Measurements from ENCODE around the gene SOD1. TPM values are rescaled to one million over a fixed set of nuclear protein-coding genes. Genes with fewer than 3 reads are reported as not detected.

Gene SOD1
- polyA plus RNA-seq (2013, experiment 1 of 2), result 203 TPM
- polyA plus RNA-seq (2013, experiment 2 of 2), result 206 TPM

DNA sequence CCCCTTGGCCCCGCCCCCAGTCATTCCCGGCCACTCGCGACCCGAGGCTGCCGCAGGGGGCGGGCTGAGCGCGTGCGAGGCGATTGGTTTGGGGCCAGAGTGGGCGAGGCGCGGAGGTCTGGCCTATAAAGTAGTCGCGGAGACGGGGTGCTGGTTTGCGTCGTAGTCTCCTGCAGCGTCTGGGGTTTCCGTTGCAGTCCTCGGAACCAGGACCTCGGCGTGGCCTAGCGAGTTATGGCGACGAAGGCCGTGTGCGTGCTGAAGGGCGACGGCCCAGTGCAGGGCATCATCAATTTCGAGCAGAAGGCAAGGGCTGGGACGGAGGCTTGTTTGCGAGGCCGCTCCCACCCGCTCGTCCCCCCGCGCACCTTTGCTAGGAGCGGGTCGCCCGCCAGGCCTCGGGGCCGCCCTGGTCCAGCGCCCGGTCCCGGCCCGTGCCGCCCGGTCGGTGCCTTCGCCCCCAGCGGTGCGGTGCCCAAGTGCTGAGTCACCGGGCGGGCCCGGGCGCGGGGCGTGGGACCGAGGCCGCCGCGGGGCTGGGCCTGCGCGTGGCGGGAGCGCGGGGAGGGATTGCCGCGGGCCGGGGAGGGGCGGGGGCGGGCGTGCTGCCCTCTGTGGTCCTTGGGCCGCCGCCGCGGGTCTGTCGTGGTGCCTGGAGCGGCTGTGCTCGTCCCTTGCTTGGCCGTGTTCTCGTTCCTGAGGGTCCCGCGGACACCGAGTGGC is at the start of gene SOD1:
TSS of gene SOD1 (plus strand) at position 158 of the 723 bp plus-strand sequence. CDS start at position 235, 77 bp downstream.
- Histone ChIP-seq H2BK15ac (ENCODE audit: low read length) (peak within 1 kb of the TSS; percentile 67), H2AFZ (ENCODE audit: low read length) (peak within 1 kb of the TSS; percentile 89), H3K9me3 (replicated peaks in 1 of 2; ENCODE audit: control insufficient read depth in 2 of 2, insufficient read depth in 1 of 2, low read depth in 1 of 2, low read length in 2 of 2) (peaks cover 0 to 8% of the 10 kb centered on the region in 2 donors), H3K23ac (ENCODE audit: low read depth, low read length, poor library complexity) (peak within 1 kb of the TSS; percentile 100), H3K4me1 (ENCODE audit: control insufficient read depth in 2 of 2, insufficient read depth in 1 of 2, low read depth in 1 of 2, low read length in 2 of 2) (peaks cover 0 to 3% of the 10 kb centered on the region in 2 donors), H3K79me1 (ENCODE audit: low read depth, low read length) (peaks cover 3% of the 10 kb centered on the region), H3K9ac (ENCODE audit: low read depth, low read length, poor library complexity) (peak within 1 kb of the TSS; percentile 100), H3K4me2 (ENCODE audit: insufficient read depth, low read length, poor library complexity, severe bottlenecking) (peak within 1 kb of the TSS; percentile 98), H3K4me3 (ENCODE audit: low read length in 2 of 2) (peak within 1 kb of the TSS; percentile 91 to 97), H2BK120ac (ENCODE audit: low read depth, low read length) (no peak within 1 kb of the TSS), H3K27me3 (ENCODE audit: control insufficient read depth in 3 of 3, insufficient read depth in 3 of 3, low read depth in 1 of 3, low read length in 3 of 3) (no peaks in the 10 kb centered on the region), H2BK12ac (ENCODE audit: low read length) (peak within 1 kb of the TSS; percentile 97), H3K18ac (ENCODE audit: low read length) (peak within 1 kb of the TSS; percentile 99), H2AK5ac (ENCODE audit: low read depth, low read length) (peak within 1 kb of the TSS; percentile 75), H3K27ac (replicated peaks; ENCODE audit: low read length) (peak within 1 kb of the TSS; percentile 66), H3K4ac (ENCODE audit: low read length) (no peak within 1 kb of the TSS), H4K91ac (ENCODE audit: low read depth, low read length, poor library complexity) (no peak within 1 kb of the TSS), H3K36me3 (replicated peaks in 1 of 2; ENCODE audit: control insufficient read depth in 2 of 2, insufficient read depth in 2 of 2, low read length in 2 of 2) (peaks cover 6 to 25% of the 10 kb centered on the region in 2 donors), H3K14ac (ENCODE audit: low read length) (peak within 1 kb of the TSS; percentile 99), H4K8ac (ENCODE audit: low read depth, low read length) (no peak within 1 kb of the TSS), H2BK5ac (ENCODE audit: low read length) (no peak within 1 kb of the TSS)
- DNase-seq (ENCODE audit: low spot score), result peak; percentile 84
- WGBS, 2 donors (ENCODE audit: extremely low coverage in 2 of 2, insufficient read length in 2 of 2, insufficient replicate concordance in 1 of 2), result no CpG with 5 or more reads among the region's 87 CpGs

DNA sequence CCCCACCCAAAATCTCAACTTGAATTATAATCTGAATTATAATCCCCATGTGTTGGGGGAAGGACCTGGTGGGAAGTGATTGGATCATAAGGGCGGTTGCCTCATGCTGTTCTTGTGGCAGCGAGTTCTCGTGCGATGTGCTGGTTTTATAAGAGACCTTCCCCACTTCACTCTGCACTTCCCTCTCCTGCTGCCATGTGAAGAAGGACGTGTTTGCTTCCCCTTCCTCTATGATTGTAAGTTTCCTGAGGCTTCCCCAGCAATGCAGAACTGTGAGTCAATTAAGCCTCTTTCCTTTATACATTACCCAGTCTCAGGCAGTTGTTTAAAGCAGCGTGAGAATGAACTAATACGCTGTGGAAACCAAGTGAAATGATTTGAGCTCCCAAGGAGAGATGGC is 48.0 kb upstream of the SOD1 start:
- Histone ChIP-seq H2BK12ac (ENCODE audit: low read length) (no peak overlapping the region), H4K8ac (ENCODE audit: low read depth, low read length) (no peak overlapping the region)
- no CpG with 5 or more reads among the region's 7 CpGs for WGBS, 2 donors (ENCODE audit: extremely low coverage in 2 of 2, insufficient read length in 2 of 2, insufficient replicate concordance in 1 of 2)

DNA sequence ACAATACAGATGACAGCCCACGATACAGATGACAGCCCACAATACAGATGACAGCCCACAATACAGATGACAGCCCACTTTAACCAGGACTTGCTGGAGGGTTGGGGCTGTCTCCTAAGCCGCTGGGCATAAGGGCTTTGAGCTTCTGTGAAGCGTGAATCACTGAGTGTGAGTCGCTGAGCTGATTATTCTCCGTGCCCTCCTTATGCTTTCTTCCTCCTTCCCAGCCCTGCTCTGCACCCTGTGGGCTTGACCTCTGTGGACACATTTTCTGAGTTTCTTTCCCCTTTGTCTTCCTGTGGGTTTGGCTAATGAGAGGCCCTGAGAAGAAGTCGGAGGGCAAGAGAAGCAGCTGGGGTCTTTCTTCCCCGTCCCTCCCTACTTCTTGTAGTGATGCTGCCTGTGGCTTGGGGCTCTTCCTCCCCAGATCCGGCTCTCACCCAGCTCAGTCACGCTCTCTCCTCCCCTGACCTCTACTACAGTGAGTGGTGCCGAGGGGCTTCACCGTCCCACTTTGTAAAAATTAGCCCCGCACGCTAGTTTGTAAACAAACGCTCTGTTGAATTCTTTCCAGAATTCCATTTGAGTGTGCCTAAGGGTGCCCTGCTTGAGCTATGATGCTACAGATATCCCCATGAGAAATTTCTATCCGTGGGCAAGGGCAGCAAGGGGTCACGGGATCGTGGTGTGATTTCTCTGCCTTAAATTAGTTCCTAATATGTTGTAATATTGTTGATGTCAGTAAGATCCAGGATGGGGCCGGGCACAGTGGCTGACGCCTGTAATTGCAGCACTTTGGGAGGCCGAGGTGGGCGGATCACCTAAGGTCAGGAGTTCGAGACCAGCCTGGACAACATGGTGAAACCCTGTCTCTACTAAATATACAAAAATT is 46.4 kb upstream of the SOD1 start:
- Histone ChIP-seq H2BK5ac (ENCODE audit: low read length) (no peak overlapping the region), H3K9ac (ENCODE audit: low read depth, low read length, poor library complexity) (no peak overlapping the region), H4K8ac (ENCODE audit: low read depth, low read length) (no peak overlapping the region), H2BK12ac (ENCODE audit: low read length) (no peak overlapping the region), H3K79me1 (ENCODE audit: low read depth, low read length) (no peaks in the 10 kb centered on the region), H2BK120ac (ENCODE audit: low read depth, low read length) (no peak overlapping the region), H3K23ac (ENCODE audit: low read depth, low read length, poor library complexity) (no peak overlapping the region), H3K18ac (ENCODE audit: low read length) (no peak overlapping the region), H3K27ac (replicated peaks; ENCODE audit: low read length) (peak overlapping the region; percentile 61), H2AFZ (ENCODE audit: low read length) (peak overlapping the region; percentile 92), H3K4me1 (ENCODE audit: control insufficient read depth in 2 of 2, insufficient read depth in 1 of 2, low read depth in 1 of 2, low read length in 2 of 2) (peaks cover 4 to 6% of the 10 kb centered on the region in 2 donors), H3K9me3 (replicated peaks in 1 of 2; ENCODE audit: control insufficient read depth in 2 of 2, insufficient read depth in 1 of 2, low read depth in 1 of 2, low read length in 2 of 2) (peaks cover 0 to 3% of the 10 kb centered on the region in 2 donors), H2BK15ac (ENCODE audit: low read length) (no peak overlapping the region), H2AK5ac (ENCODE audit: low read depth, low read length) (no peak overlapping the region), H3K27me3 (ENCODE audit: control insufficient read depth in 3 of 3, insufficient read depth in 3 of 3, low read depth in 1 of 3, low read length in 3 of 3) (no peaks in the 10 kb centered on the region), H3K4me3 (ENCODE audit: low read length in 2 of 2) (peak overlapping the region in 1 of 2 donors; percentile 25), H3K14ac (ENCODE audit: low read length) (no peak overlapping the region), H3K36me3 (replicated peaks in 1 of 2; ENCODE audit: control insufficient read depth in 2 of 2, insufficient read depth in 2 of 2, low read length in 2 of 2) (no peaks in the 10 kb centered on the region), H3K4ac (ENCODE audit: low read length) (no peak overlapping the region), H4K91ac (ENCODE audit: low read depth, low read length, poor library complexity) (no peak overlapping the region), H3K4me2 (ENCODE audit: insufficient read depth, low read length, poor library complexity, severe bottlenecking) (no peak overlapping the region)
- peak; percentile 36 for DNase-seq (ENCODE audit: low spot score)
- no CpG with 5 or more reads among the region's 22 CpGs for WGBS, 2 donors (ENCODE audit: extremely low coverage in 2 of 2, insufficient read length in 2 of 2, insufficient replicate concordance in 1 of 2)

More for the DNA sequence above, 48.0 kb upstream of the SOD1 start:
- Histone ChIP-seq H2BK5ac (ENCODE audit: low read length) (no peak overlapping the region), H2AFZ (ENCODE audit: low read length) (no peak overlapping the region), H4K91ac (ENCODE audit: low read depth, low read length, poor library complexity) (no peak overlapping the region), H3K18ac (ENCODE audit: low read length) (no peak overlapping the region), H3K14ac (ENCODE audit: low read length) (no peak overlapping the region), H3K4me1 (ENCODE audit: control insufficient read depth in 2 of 2, insufficient read depth in 1 of 2, low read depth in 1 of 2, low read length in 2 of 2) (peaks cover 4 to 6% of the 10 kb centered on the region in 2 donors), H3K4me2 (ENCODE audit: insufficient read depth, low read length, poor library complexity, severe bottlenecking) (no peak overlapping the region), H3K27me3 (ENCODE audit: control insufficient read depth in 3 of 3, insufficient read depth in 3 of 3, low read depth in 1 of 3, low read length in 3 of 3) (no peaks in the 10 kb centered on the region), H3K9me3 (replicated peaks in 1 of 2; ENCODE audit: control insufficient read depth in 2 of 2, insufficient read depth in 1 of 2, low read depth in 1 of 2, low read length in 2 of 2) (peaks cover 0 to 3% of the 10 kb centered on the region in 2 donors), H2BK15ac (ENCODE audit: low read length) (no peak overlapping the region), H3K9ac (ENCODE audit: low read depth, low read length, poor library complexity) (no peak overlapping the region), H3K27ac (replicated peaks; ENCODE audit: low read length) (no peak overlapping the region), H3K36me3 (replicated peaks in 1 of 2; ENCODE audit: control insufficient read depth in 2 of 2, insufficient read depth in 2 of 2, low read length in 2 of 2) (no peaks in the 10 kb centered on the region), H3K4me3 (ENCODE audit: low read length in 2 of 2) (no peak overlapping the region), H2AK5ac (ENCODE audit: low read depth, low read length) (no peak overlapping the region), H3K23ac (ENCODE audit: low read depth, low read length, poor library complexity) (no peak overlapping the region), H3K79me1 (ENCODE audit: low read depth, low read length) (no peaks in the 10 kb centered on the region), H3K4ac (ENCODE audit: low read length) (no peak overlapping the region), H2BK120ac (ENCODE audit: low read depth, low read length) (no peak overlapping the region)
- DNase-seq (ENCODE audit: low spot score), result no peak

DNA sequence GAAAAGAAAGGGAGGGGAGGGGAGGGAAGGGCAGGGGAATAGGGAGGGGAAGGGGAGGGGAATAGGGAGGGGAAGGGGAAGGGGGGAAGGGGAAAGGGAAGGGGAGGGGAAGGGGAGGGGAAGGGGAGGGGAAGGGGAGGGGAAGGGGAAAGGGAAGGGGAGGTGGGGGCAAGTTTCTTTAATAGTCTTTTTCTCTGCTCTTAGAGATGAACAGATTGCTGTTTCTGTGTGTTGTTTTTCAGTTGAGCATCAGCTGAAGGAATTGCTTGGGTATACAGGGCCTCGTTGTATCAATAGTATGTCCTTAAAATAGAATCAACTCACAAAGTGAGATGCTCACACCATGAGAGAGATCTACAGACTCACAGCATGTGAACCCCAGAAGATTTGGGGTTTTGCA is 44.8 kb upstream of the SOD1 start:
- Histone ChIP-seq H3K4me2 (ENCODE audit: insufficient read depth, low read length, poor library complexity, severe bottlenecking) (no peak overlapping the region), H3K4ac (ENCODE audit: low read length) (no peak overlapping the region), H2BK5ac (ENCODE audit: low read length) (no peak overlapping the region), H3K27me3 (ENCODE audit: control insufficient read depth in 3 of 3, insufficient read depth in 3 of 3, low read depth in 1 of 3, low read length in 3 of 3) (no peaks in the 10 kb centered on the region), H3K9ac (ENCODE audit: low read depth, low read length, poor library complexity) (no peak overlapping the region), H2BK120ac (ENCODE audit: low read depth, low read length) (no peak overlapping the region), H3K14ac (ENCODE audit: low read length) (no peak overlapping the region), H3K36me3 (replicated peaks in 1 of 2; ENCODE audit: control insufficient read depth in 2 of 2, insufficient read depth in 2 of 2, low read length in 2 of 2) (no peaks in the 10 kb centered on the region), H3K4me1 (ENCODE audit: control insufficient read depth in 2 of 2, insufficient read depth in 1 of 2, low read depth in 1 of 2, low read length in 2 of 2) (peaks cover 4 to 6% of the 10 kb centered on the region in 2 donors), H2AK5ac (ENCODE audit: low read depth, low read length) (no peak overlapping the region), H3K4me3 (ENCODE audit: low read length in 2 of 2) (no peak overlapping the region), H3K18ac (ENCODE audit: low read length) (no peak overlapping the region), H3K79me1 (ENCODE audit: low read depth, low read length) (no peaks in the 10 kb centered on the region), H4K91ac (ENCODE audit: low read depth, low read length, poor library complexity) (no peak overlapping the region), H3K23ac (ENCODE audit: low read depth, low read length, poor library complexity) (no peak overlapping the region), H2BK15ac (ENCODE audit: low read length) (no peak overlapping the region), H2BK12ac (ENCODE audit: low read length) (no peak overlapping the region), H4K8ac (ENCODE audit: low read depth, low read length) (no peak overlapping the region), H3K9me3 (replicated peaks in 1 of 2; ENCODE audit: control insufficient read depth in 2 of 2, insufficient read depth in 1 of 2, low read depth in 1 of 2, low read length in 2 of 2) (no peaks in the 10 kb centered on the region), H2AFZ (ENCODE audit: low read length) (no peak overlapping the region), H3K27ac (replicated peaks; ENCODE audit: low read length) (no peak overlapping the region)
- DNase-seq (ENCODE audit: low spot score), result no peak
- WGBS, 2 donors (ENCODE audit: extremely low coverage in 2 of 2, insufficient read length in 2 of 2, insufficient replicate concordance in 1 of 2), result no CpG with 5 or more reads among the region's 1 CpG
